Endodermal cell (in vitro differentiated cells): ENCODE results near the gene CACNA1S. TPM values are rescaled to one million over a fixed set of nuclear protein-coding genes. Genes with fewer than 3 reads are reported as not detected.

Source experiments
- DNase-seq: peaks from one replicate; pipeline ENCODE4 v3.0.0-alpha.2; 2017
- H3K27ac ChIP-seq: 2 replicates; pipeline ENCODE4 v1.5.1; 2013; ENCODE audit warnings: mild to moderate bottlenecking, low read depth, low read length, moderate library complexity
- H3K27me3 ChIP-seq: 2 replicates; pipeline ENCODE4 v1.6.1; 2013; ENCODE audit warnings: mild to moderate bottlenecking, low read length, moderate library complexity; ENCODE audit not compliant: insufficient read depth, control insufficient read depth, poor library complexity, severe bottlenecking
- H3K36me3 ChIP-seq: 2 replicates; pipeline ENCODE4 v1.7.0; 2013; ENCODE audit warnings: mild to moderate bottlenecking, low read length, moderate library complexity; ENCODE audit not compliant: control insufficient read depth, insufficient read depth
- H3K4me1 ChIP-seq: one replicate; pipeline ENCODE4 v1.7.0; 2013; ENCODE audit warnings: low read length; ENCODE audit not compliant: control insufficient read depth, insufficient read depth
- H3K4me3 ChIP-seq: 2 replicates; pipeline ENCODE4 v1.5.1; 2013; ENCODE audit warnings: mild to moderate bottlenecking, low read length, moderate library complexity
- H3K9ac ChIP-seq: 2 replicates; pipeline ENCODE4 v1.6.1; 2013; ENCODE audit warnings: mild to moderate bottlenecking, low read length, moderate library complexity; ENCODE audit not compliant: poor library complexity, severe bottlenecking; ENCODE audit errors: extremely low read depth
- H3K9me3 ChIP-seq: 2 replicates; pipeline ENCODE4 v1.6.1; 2013; ENCODE audit warnings: mild to moderate bottlenecking, low read length, moderate library complexity; ENCODE audit not compliant: control insufficient read depth
- H3K27ac Mint-ChIP-seq: 2 replicates; pipeline ENCODE4 v1.8.0; 2020; ENCODE audit warnings: mixed read lengths
- H3K27me3 Mint-ChIP-seq: 2 replicates; pipeline ENCODE4 v1.8.0; 2021; ENCODE audit warnings: mild to moderate bottlenecking, mixed read lengths; ENCODE audit not compliant: insufficient read depth
- H3K36me3 Mint-ChIP-seq: 2 replicates; pipeline ENCODE4 v1.8.0; 2020; ENCODE audit warnings: low read depth, mixed read lengths
- H3K4me1 Mint-ChIP-seq: 2 replicates; pipeline ENCODE4 v1.8.0; 2020; ENCODE audit warnings: mixed read lengths
- H3K4me3 Mint-ChIP-seq: 2 replicates; pipeline ENCODE4 v1.8.0; 2020; ENCODE audit warnings: mild to moderate bottlenecking, moderate library complexity, mixed read lengths
- H3K9me3 Mint-ChIP-seq: 2 replicates; pipeline ENCODE4 v1.8.0; 2020; ENCODE audit warnings: mild to moderate bottlenecking, mixed read lengths
- CTCF ChIP-seq: fragments of 200-600 bp; sonication (generic); conservative IDR thresholded peaks from 2 replicates; pipeline ENCODE4 v1.5.0; 2021; ENCODE audit warnings: antibody characterized with exemption, mild to moderate bottlenecking
- WGBS, 2 experiments: methylation state at CpG; one replicate each; pipeline versions ENCODE4 v1.1.5 to v1.1.7; 2013; ENCODE audit warnings: missing lambda C conversion rate in 2 of 2, mixed read lengths in 1 of 2; ENCODE audit not compliant: insufficient coverage in 1 of 2, insufficient read length in 1 of 2; 5-methylcytosine and 5-hydroxymethylcytosine counted together
- long read RNA-seq, 4 experiments: library from polyadenylated mRNA in 2 of 4; library from RNA in 1 of 4; library from capped mRNA in 1 of 4; stranded (forward) in 3 of 4; unstranded in 1 of 4; transcript quantifications; one replicate each; pipeline ENCODE4 v2.0.0, GENCODE V29; 2020 to 2021; ENCODE audit warnings: inconsistent platforms in 1 of 4
- polyA plus RNA-seq, 2 experiments: library from polyadenylated mRNA; stranded (reverse); fragments of 50-300 nt; gene quantifications; one replicate each; pipeline ENCODE4 v1.2.3, GENCODE V29; 2013
- total RNA-seq, 2 donors: library from RNA; stranded (reverse); fragmentation: NEBNext Ultra II Directional in 1 of 2; extraction: Animal tissue kit (Norgen Biotek cat#: 25700) in 1 of 2; gene quantifications; 2 replicates in 1 of 2; 3 replicates in 1 of 2; pipeline ENCODE4 v1.2.1, GENCODE V29; 2021

Gene CACNA1S
- total RNA-seq: under 1 TPM; 0.11 to 0.13 TPM
- 0.07 TPM for polyA plus RNA-seq (2013, experiment 1 of 2)
- polyA plus RNA-seq (2013, experiment 2 of 2): not detected
- long read RNA-seq, experiment 1: 0 reads
- long read RNA-seq, experiment 2: 0 reads
- long read RNA-seq, experiment 3, partial matches to known transcripts: 1 of 1 reads
- long read RNA-seq, experiment 3, other reads (novel, unspliced or antisense): 0 of 1 reads
- long read RNA-seq, experiment 4: 0 reads

GRCh38 chr1:201112173-201112731, at the start of gene CACNA1S:
Gene CACNA1S (minus strand): TSS chr1:201112426. CDS start chr1:201112339, 87 bp downstream.
- Histone ChIP-seq H3K27ac (no peak within 1 kb of the TSS), H3K4me1 (no peaks in the 10 kb centered on the region), H3K9ac (no peak within 1 kb of the TSS), H3K36me3 (no peaks in the 10 kb centered on the region), H3K27me3 (peaks cover 24% of the 10 kb centered on the region), H3K4me3 (no peak within 1 kb of the TSS), H3K9me3 (no peaks in the 10 kb centered on the region)
- DNase-seq: no peak
- Mint-ChIP-seq H3K36me3 (no peaks in the 10 kb centered on the region), H3K27me3 (peaks cover 42% of the 10 kb centered on the region), H3K4me3 (no peak within 1 kb of the TSS), H3K9me3 (no peaks in the 10 kb centered on the region), H3K4me1 (peaks cover 15% of the 10 kb centered on the region), H3K27ac (no peak within 1 kb of the TSS)
- TF ChIP-seq CTCF: no peak
- WGBS, 2 experiments: 60 to 78% methylated on average over 1 to 8 of the region's 9 CpGs

DNA sequence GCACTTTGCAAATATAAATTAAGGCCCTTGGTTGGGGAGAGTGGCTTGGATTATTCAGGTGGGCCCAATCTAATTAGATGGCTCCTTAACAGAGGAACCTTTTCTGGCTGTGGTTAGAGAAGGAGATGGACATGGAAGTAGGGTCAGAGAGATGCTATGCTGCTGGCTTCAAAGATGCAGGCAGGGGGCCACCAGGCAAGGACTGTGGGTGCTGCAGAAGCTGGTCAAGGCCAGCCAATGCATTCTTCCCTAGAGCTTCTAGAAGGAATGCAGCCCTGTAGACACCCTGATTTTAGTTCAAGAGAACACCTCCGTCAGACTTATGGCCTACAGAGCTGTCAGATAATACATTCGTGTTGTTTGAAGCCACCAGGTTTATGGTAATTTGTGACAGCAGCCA, 45.7 kb upstream of the CACNA1S start:
- peaks cover 30% of the 10 kb centered on the region for H3K4me1 Mint-ChIP-seq
- H3K36me3 Mint-ChIP-seq: no peaks in the 10 kb centered on the region
- no peaks in the 10 kb centered on the region for H3K9me3 Mint-ChIP-seq
- H3K4me1 ChIP-seq: peaks cover 4% of the 10 kb centered on the region
- H3K4me3 Mint-ChIP-seq: no peak overlapping the region
- no peak for TF ChIP-seq CTCF
- no peaks in the 10 kb centered on the region for H3K27me3 ChIP-seq
- H3K27ac Mint-ChIP-seq: no peak overlapping the region
- peaks cover 2% of the 10 kb centered on the region for H3K36me3 ChIP-seq
- no peak overlapping the region for H3K9ac ChIP-seq
- peaks cover 2% of the 10 kb centered on the region for H3K27me3 Mint-ChIP-seq
- WGBS, 2 experiments: 88 to 97% methylated on average over 2 of the region's 2 CpGs
- H3K9me3 ChIP-seq: no peaks in the 10 kb centered on the region
- H3K4me3 ChIP-seq: no peak overlapping the region
- H3K27ac ChIP-seq: no peak overlapping the region
- DNase-seq: no peak

GRCh38 chr1:201156819-201157218, 44.6 kb upstream of the CACNA1S start:
- no peak for DNase-seq
- Mint-ChIP-seq H3K27ac (no peak overlapping the region), H3K4me1 (peaks cover 41% of the 10 kb centered on the region), H3K27me3 (peaks cover 2% of the 10 kb centered on the region), H3K4me3 (no peak overlapping the region), H3K36me3 (peaks cover 9% of the 10 kb centered on the region), H3K9me3 (no peaks in the 10 kb centered on the region)
- TF ChIP-seq CTCF: no peak
- peaks cover 11% of the 10 kb centered on the region for H3K36me3 ChIP-seq
- no peaks in the 10 kb centered on the region for H3K9me3 ChIP-seq
- peaks cover 4% of the 10 kb centered on the region for H3K4me1 ChIP-seq
- H3K4me3 ChIP-seq: no peak overlapping the region
- H3K27ac ChIP-seq: no peak overlapping the region
- no peaks in the 10 kb centered on the region for H3K27me3 ChIP-seq
- no peak overlapping the region for H3K9ac ChIP-seq
